Breast epithelium (tissue), 3 donors: ENCODE results near the gene CTCF.

Experiments used
- CTCF ChIP-seq, 3 donors: fragments of 450-650 bp; IDR thresholded peaks; one replicate each; pipeline ENCODE4 v1.5.1; 2016 to 2017; ENCODE audit warnings: antibody characterized with exemption in 3 of 3, mild to moderate bottlenecking in 3 of 3, moderate library complexity in 3 of 3
- POLR2A ChIP-seq: fragments of 450-650 bp; IDR thresholded peaks from one replicate; pipeline ENCODE4 v1.6.1; 2016; ENCODE audit warnings: antibody characterized with exemption, mild to moderate bottlenecking, moderate library complexity
- POLR2AphosphoS5 ChIP-seq, 3 donors: sonication (generic); formaldehyde crosslinking; IDR thresholded peaks; one replicate each; pipeline ENCODE4 v1.6.1; 2017; ENCODE audit warnings: antibody characterized with exemption in 3 of 3

GRCh38 chr16:67538666-67539101 lies 23.6 kb upstream of the CTCF start:
- TF ChIP-seq CTCF (IDR thresholded peaks at IDR 0.05) (no peak), POLR2AphosphoS5 (IDR thresholded peaks at IDR 0.05) (no peak), POLR2A (no peak)
